ENCODE measurements around the gene SAXO2. TPM values are rescaled to one million over a fixed set of nuclear protein-coding genes. Genes with fewer than 3 reads are reported as not detected.
"Not testable (repeated sequence)": the region's sequence is repeated elsewhere in the genome, so short reads cannot be mapped to it uniquely, and the experiment has no call there.

SAXO2 gene
- total and polyA plus RNA-seq, 2 donors (not counting 3 experiments of a cell fraction or from before 2014, with no cell fraction given), result 0.98 to 5.2 TPM

DNA sequence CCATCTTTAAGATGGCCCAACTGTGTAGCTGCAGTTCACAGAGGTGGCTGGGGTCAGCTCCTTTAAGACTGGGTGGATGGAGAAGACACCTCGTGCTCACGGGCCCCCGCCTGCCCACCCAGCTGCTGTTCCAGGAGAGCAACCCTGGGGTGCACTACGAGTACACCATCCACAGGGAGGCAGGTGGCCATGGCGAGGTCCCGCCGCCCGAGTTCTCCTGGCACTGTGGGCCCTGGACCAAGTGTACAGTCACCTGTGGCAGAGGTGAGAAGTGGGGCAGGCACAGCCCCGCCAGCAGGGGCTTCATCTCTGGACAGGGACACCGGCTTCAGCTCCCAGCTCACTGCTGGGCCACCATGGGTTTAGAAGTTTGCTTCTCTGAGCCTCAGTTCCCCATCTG is 59.9 kb downstream of the SAXO2 start:
- BruUV-seq (replicated peaks); H3K36me3 ChIP-seq (ENCODE audit: control insufficient read depth in 2 of 2, extremely low read depth in 1 of 2, insufficient read depth in 2 of 2, low read length in 2 of 2); H4K20me1 ChIP-seq (replicated peaks; ENCODE audit: control insufficient read depth, extremely low read depth, insufficient read depth, low read length); H3K79me2 ChIP-seq (ENCODE audit: control insufficient read depth, insufficient read depth, low read length); H3K27ac ChIP-seq (ENCODE audit: insufficient read depth, low read depth, low read length); H3K9ac ChIP-seq (replicated peaks; ENCODE audit: extremely low read depth, insufficient read depth, low read length); DNase-seq (ENCODE audit: low read depth, low spot score); CTCF ChIA-PET; dilution Hi-C loops (cut with MboI; ENCODE audit: extremely low pct_ligation_motif_present, low sequenced_read_pairs); intact Hi-C loops (cut with micrococcal nuclease); H3K4me2 ChIP-seq (ENCODE audit: insufficient read depth, low read length); H3K27me3 ChIP-seq (ENCODE audit: control insufficient read depth in 2 of 2, insufficient read depth in 2 of 2, low read length in 2 of 2); H3K9me1 ChIP-seq (replicated peaks; ENCODE audit: control insufficient read depth, extremely low read depth, insufficient read depth, low read length); H3K4me3 ChIP-seq (replicated peaks in 1 of 3; ENCODE audit: insufficient read depth in 1 of 3, low read depth in 1 of 3, low read length in 3 of 3); FAIRE-seq; H3K4me1 ChIP-seq (ENCODE audit: control insufficient read depth, extremely low read depth, insufficient read depth, low read length); H2AFZ ChIP-seq (ENCODE audit: low read depth, low read length); H3K9me3 ChIP-seq (replicated peaks; ENCODE audit: control insufficient read depth, insufficient read depth, low read length); POLR2A ChIA-PET: not testable (repeated sequence)

DNA sequence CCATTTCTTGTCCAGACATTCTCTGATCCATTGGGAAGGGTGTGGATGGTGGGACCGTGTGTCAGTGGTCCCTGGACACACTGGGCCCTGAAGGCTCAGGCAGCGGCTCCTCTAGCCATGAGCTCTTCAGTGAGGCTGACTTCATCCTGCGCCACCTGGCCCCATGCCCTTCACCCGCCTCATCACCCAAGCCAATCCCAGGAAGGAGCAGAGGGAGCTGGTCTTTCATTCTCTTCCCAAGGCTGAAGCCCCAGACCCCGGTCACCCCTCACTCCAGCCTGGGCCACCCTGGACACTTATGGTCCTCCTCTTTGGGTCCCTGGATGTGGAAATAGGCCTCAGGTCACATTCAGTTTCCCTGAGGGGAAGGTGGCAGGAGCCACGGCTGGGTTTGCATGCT is 62.2 kb downstream of the SAXO2 start:
- dilution Hi-C loops (cut with MboI; ENCODE audit: extremely low pct_ligation_motif_present, low sequenced_read_pairs); H3K27ac ChIP-seq (ENCODE audit: insufficient read depth, low read depth, low read length); H3K9ac ChIP-seq (replicated peaks; ENCODE audit: extremely low read depth, insufficient read depth, low read length); H3K4me2 ChIP-seq (ENCODE audit: insufficient read depth, low read length); DNase-seq (ENCODE audit: low read depth, low spot score); H3K79me2 ChIP-seq (ENCODE audit: control insufficient read depth, insufficient read depth, low read length); FAIRE-seq; H2AFZ ChIP-seq (ENCODE audit: low read depth, low read length); H3K27me3 ChIP-seq (ENCODE audit: control insufficient read depth in 2 of 2, insufficient read depth in 2 of 2, low read length in 2 of 2); intact Hi-C loops (cut with micrococcal nuclease); H3K9me3 ChIP-seq (replicated peaks; ENCODE audit: control insufficient read depth, insufficient read depth, low read length); H3K4me3 ChIP-seq (replicated peaks in 1 of 3; ENCODE audit: insufficient read depth in 1 of 3, low read depth in 1 of 3, low read length in 3 of 3); H4K20me1 ChIP-seq (replicated peaks; ENCODE audit: control insufficient read depth, extremely low read depth, insufficient read depth, low read length); BruUV-seq (replicated peaks); POLR2A ChIA-PET; CTCF ChIA-PET; H3K9me1 ChIP-seq (replicated peaks; ENCODE audit: control insufficient read depth, extremely low read depth, insufficient read depth, low read length); H3K36me3 ChIP-seq (ENCODE audit: control insufficient read depth in 2 of 2, extremely low read depth in 1 of 2, insufficient read depth in 2 of 2, low read length in 2 of 2); H3K4me1 ChIP-seq (ENCODE audit: control insufficient read depth, extremely low read depth, insufficient read depth, low read length): not testable (repeated sequence)

DNA sequence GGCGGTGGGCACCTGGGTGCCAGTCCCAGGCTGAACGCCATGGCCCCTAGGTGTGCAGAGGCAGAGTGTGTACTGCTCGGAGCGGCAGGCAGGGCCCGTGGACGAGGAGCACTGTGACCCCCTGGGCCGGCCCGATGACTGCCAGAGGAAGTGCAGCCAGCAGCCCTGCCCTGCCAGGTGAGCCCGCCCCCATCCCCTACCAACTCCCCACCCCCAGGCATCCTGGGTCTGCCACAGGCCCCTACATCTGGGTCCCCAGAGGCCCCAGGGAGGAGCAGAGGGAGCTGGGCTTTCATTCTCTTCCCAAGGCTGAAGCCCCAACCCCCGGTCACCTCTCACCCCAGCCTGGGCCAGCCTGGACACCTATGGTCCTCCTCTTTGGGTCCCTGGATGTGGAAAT is 63.0 kb downstream of the SAXO2 start:
- H3K79me2 ChIP-seq (ENCODE audit: control insufficient read depth, insufficient read depth, low read length); H4K20me1 ChIP-seq (replicated peaks; ENCODE audit: control insufficient read depth, extremely low read depth, insufficient read depth, low read length); H3K4me1 ChIP-seq (ENCODE audit: control insufficient read depth, extremely low read depth, insufficient read depth, low read length); FAIRE-seq; dilution Hi-C loops (cut with MboI; ENCODE audit: extremely low pct_ligation_motif_present, low sequenced_read_pairs); CTCF ChIA-PET; H2AFZ ChIP-seq (ENCODE audit: low read depth, low read length); H3K9me3 ChIP-seq (replicated peaks; ENCODE audit: control insufficient read depth, insufficient read depth, low read length); H3K4me2 ChIP-seq (ENCODE audit: insufficient read depth, low read length); H3K36me3 ChIP-seq (ENCODE audit: control insufficient read depth in 2 of 2, extremely low read depth in 1 of 2, insufficient read depth in 2 of 2, low read length in 2 of 2); BruUV-seq (replicated peaks); H3K27ac ChIP-seq (ENCODE audit: insufficient read depth, low read depth, low read length); H3K9me1 ChIP-seq (replicated peaks; ENCODE audit: control insufficient read depth, extremely low read depth, insufficient read depth, low read length); DNase-seq (ENCODE audit: low read depth, low spot score); H3K4me3 ChIP-seq (replicated peaks in 1 of 3; ENCODE audit: insufficient read depth in 1 of 3, low read depth in 1 of 3, low read length in 3 of 3); intact Hi-C loops (cut with micrococcal nuclease); H3K27me3 ChIP-seq (ENCODE audit: control insufficient read depth in 2 of 2, insufficient read depth in 2 of 2, low read length in 2 of 2); H3K9ac ChIP-seq (replicated peaks; ENCODE audit: extremely low read depth, insufficient read depth, low read length); POLR2A ChIA-PET: not testable (repeated sequence)

DNA sequence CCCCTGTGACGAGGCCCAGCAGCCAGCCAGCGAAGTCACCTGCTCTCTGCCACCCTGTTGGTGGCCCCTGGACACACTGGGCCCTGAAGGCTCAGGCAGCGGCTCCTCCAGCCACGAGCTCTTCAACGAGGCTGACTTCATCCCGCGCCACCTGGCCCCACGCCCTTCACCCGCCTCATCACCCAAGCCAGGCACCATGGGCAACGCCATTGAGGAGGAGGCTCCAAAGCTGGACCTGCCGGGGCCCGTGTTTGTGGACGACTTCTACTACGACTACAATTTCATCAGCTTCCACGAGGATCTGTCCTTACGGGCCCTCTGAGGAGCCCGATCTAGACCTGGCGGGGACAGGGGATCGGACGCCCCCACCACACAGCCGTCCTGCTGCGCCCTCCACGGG is 64.3 kb downstream of the SAXO2 start:
- H2AFZ ChIP-seq (ENCODE audit: low read depth, low read length); intact Hi-C loops (cut with micrococcal nuclease); POLR2A ChIA-PET; H3K9me1 ChIP-seq (replicated peaks; ENCODE audit: control insufficient read depth, extremely low read depth, insufficient read depth, low read length); BruUV-seq (replicated peaks); H3K27ac ChIP-seq (ENCODE audit: insufficient read depth, low read depth, low read length); H3K27me3 ChIP-seq (ENCODE audit: control insufficient read depth in 2 of 2, insufficient read depth in 2 of 2, low read length in 2 of 2); H3K79me2 ChIP-seq (ENCODE audit: control insufficient read depth, insufficient read depth, low read length); H3K4me1 ChIP-seq (ENCODE audit: control insufficient read depth, extremely low read depth, insufficient read depth, low read length); H3K4me2 ChIP-seq (ENCODE audit: insufficient read depth, low read length); DNase-seq (ENCODE audit: low read depth, low spot score); dilution Hi-C loops (cut with MboI; ENCODE audit: extremely low pct_ligation_motif_present, low sequenced_read_pairs); H4K20me1 ChIP-seq (replicated peaks; ENCODE audit: control insufficient read depth, extremely low read depth, insufficient read depth, low read length); CTCF ChIA-PET; H3K9ac ChIP-seq (replicated peaks; ENCODE audit: extremely low read depth, insufficient read depth, low read length); H3K9me3 ChIP-seq (replicated peaks; ENCODE audit: control insufficient read depth, insufficient read depth, low read length); H3K4me3 ChIP-seq (replicated peaks in 1 of 3; ENCODE audit: insufficient read depth in 1 of 3, low read depth in 1 of 3, low read length in 3 of 3); FAIRE-seq; H3K36me3 ChIP-seq (ENCODE audit: control insufficient read depth in 2 of 2, extremely low read depth in 1 of 2, insufficient read depth in 2 of 2, low read length in 2 of 2): not testable (repeated sequence)
